HepG2 (cell line): ENCODE data around the gene RARA. TPM values are rescaled to one million over a fixed set of nuclear protein-coding genes. Genes with fewer than 3 reads are reported as not detected.

Experiments
- ADNP ChIP-seq: sonication (generic); formaldehyde crosslinking; IDR thresholded peaks from 2 replicates; pipeline ENCODE4 v1.4.0; 2020; ENCODE audit warnings: missing genetic modification reagents
- BHLHE40 ChIP-seq: IDR thresholded peaks from 2 replicates; pipeline ENCODE4 v1.6.1; 2011; ENCODE audit warnings: low read length, improper control_type of control experiment
- DBP ChIP-seq: sonication (generic); formaldehyde crosslinking; IDR thresholded peaks from 2 replicates; pipeline ENCODE4 v1.4.0; 2020; ENCODE audit warnings: missing genetic modification reagents; ENCODE audit errors: not compliant biosample characterization
- FOXC1 ChIP-seq: sonication (generic); formaldehyde crosslinking; IDR thresholded peaks from 2 replicates; pipeline ENCODE4 v1.8.0; 2022; ENCODE audit warnings: mild to moderate bottlenecking, missing genetic modification reagents, borderline replicate concordance
- JUND ChIP-seq: sonication (generic); formaldehyde crosslinking; IDR thresholded peaks from 2 replicates; pipeline ENCODE4 v1.8.0; 2022; ENCODE audit warnings: mild to moderate bottlenecking, missing genetic modification reagents
- MIER3 ChIP-seq: IDR thresholded peaks from 2 replicates; pipeline ENCODE4 v1.6.1; 2016; ENCODE audit warnings: missing compliant biosample characterization, borderline replicate concordance
- NCOR1 ChIP-seq: fragments of 200-600 bp; sonication (generic); IDR thresholded peaks from 2 replicates; pipeline ENCODE4 v1.7.0; 2017; ENCODE audit warnings: antibody characterized with exemption, low read length, borderline replicate concordance
- POLR2A ChIP-seq, 2 experiments: IDR thresholded peaks; 2 replicates each; pipeline ENCODE4 v1.6.1; 2011; ENCODE audit warnings: low read depth in 2 of 2, low read length in 2 of 2, mild to moderate bottlenecking in 1 of 2, moderate library complexity in 1 of 2; ENCODE audit not compliant: insufficient read depth in 1 of 2
- PRMT3 ChIP-seq: sonication (generic); formaldehyde crosslinking; IDR thresholded peaks from 2 replicates; pipeline ENCODE4 v1.8.1; 2022; ENCODE audit warnings: low read depth, mild to moderate bottlenecking, moderate library complexity, missing genetic modification reagents, borderline replicate concordance
- RFXANK ChIP-seq: IDR thresholded peaks from 2 replicates; pipeline ENCODE4 v1.6.1; 2016
- ZBTB37 ChIP-seq: sonication (generic); formaldehyde crosslinking; IDR thresholded peaks from 2 replicates; pipeline ENCODE4 v1.4.0; 2020; ENCODE audit warnings: mild to moderate bottlenecking, missing genetic modification reagents
- ZBTB4 ChIP-seq: sonication (generic); formaldehyde crosslinking; IDR thresholded peaks from 2 replicates; pipeline ENCODE4 v1.4.0; 2020; ENCODE audit warnings: missing genetic modification reagents, mild to moderate bottlenecking, borderline replicate concordance
- ZKSCAN5 ChIP-seq: sonication (generic); formaldehyde crosslinking; IDR thresholded peaks from 2 replicates; pipeline ENCODE4 v1.5.1; 2020; ENCODE audit warnings: mild to moderate bottlenecking, missing genetic modification reagents
- ZNF235 ChIP-seq: sonication (generic); formaldehyde crosslinking; IDR thresholded peaks from 2 replicates; pipeline ENCODE4 v1.8.1; 2023; ENCODE audit warnings: mild to moderate bottlenecking, missing genetic modification reagents, borderline replicate concordance
- ZNF275 ChIP-seq: sonication (generic); formaldehyde crosslinking; IDR thresholded peaks from 2 replicates; pipeline ENCODE4 v1.8.0; 2022; ENCODE audit warnings: missing genetic modification reagents, mild to moderate bottlenecking, inconsistent platforms, borderline replicate concordance
- ZNF329 ChIP-seq: sonication (generic); formaldehyde crosslinking; IDR thresholded peaks from 2 replicates; pipeline ENCODE4 v1.9.0; 2021; ENCODE audit warnings: low read depth, mild to moderate bottlenecking, missing genetic modification reagents
- ZNF33A ChIP-seq: sonication (generic); formaldehyde crosslinking; IDR thresholded peaks from 2 replicates; pipeline ENCODE4 v1.5.1; 2020; ENCODE audit warnings: missing genetic modification reagents, mild to moderate bottlenecking, moderate library complexity, borderline replicate concordance
- ZNF552 ChIP-seq: sonication (generic); formaldehyde crosslinking; IDR thresholded peaks from 2 replicates; pipeline ENCODE4 v1.9.0; 2022; ENCODE audit warnings: missing genetic modification reagents, mild to moderate bottlenecking, borderline replicate concordance
- ZNF557 ChIP-seq: sonication (generic); formaldehyde crosslinking; IDR thresholded peaks from 2 replicates; pipeline ENCODE4 v1.4.0; 2020; ENCODE audit warnings: missing genetic modification reagents
- ZNF563 ChIP-seq: sonication (generic); formaldehyde crosslinking; IDR thresholded peaks from 2 replicates; pipeline ENCODE4 v1.8.0; 2022; ENCODE audit warnings: mild to moderate bottlenecking, moderate library complexity, missing genetic modification reagents
- ZNF788 ChIP-seq: sonication (generic); formaldehyde crosslinking; IDR thresholded peaks from 2 replicates; pipeline ENCODE4 v1.5.0; 2020; ENCODE audit warnings: mild to moderate bottlenecking, missing genetic modification reagents, borderline replicate concordance
- polyA plus RNA-seq, 8 experiments: library from polyadenylated mRNA; depleted of rRNA in 3 of 8; stranded (reverse) in 7 of 8; unstranded in 1 of 8; fragments of >200 nt; fragmentation: Illumina TruSeq in 4 of 8; extraction: Trizol in 4 of 8; gene quantifications; 2 replicates each; pipeline versions ENCODE4 v1.2.1 to v1.2.3, GENCODE V29; 2011 to 2016; ENCODE audit warnings: low read depth in 4 of 8, missing spikeins in 1 of 8, mixed read lengths in 1 of 8; ENCODE audit not compliant: insufficient read depth in 1 of 8
- total RNA-seq, 5 experiments: library from RNA; depleted of rRNA; stranded (reverse); fragments of >200 nt; fragmentation: Illumina TruSeq; extraction: Trizol; gene quantifications; 2 replicates each; pipeline ENCODE4 v1.2.3, GENCODE V29; 2016; ENCODE audit warnings: low read depth in 1 of 5

RARA gene
- total and polyA plus RNA-seq, 2 of the 13 experiments (the other 11 are each of a cell fraction or from before 2014, with no cell fraction given) = 6.4 to 8.6 TPM

- TF ChIP-seq ZNF235 (CRISPR knock-in tag) (0 out of 2 replicates have a peak, but pooled peaks have one; percentile 46), ZKSCAN5 (peak; percentile 96), ZBTB37 (CRISPR knock-in tag) (0 out of 2 replicates have a peak, but pooled peaks have one; percentile 23), POLR2A (IDR thresholded peaks at IDR 0.05; ENCODE audit: insufficient read depth in 1 of 2, low read depth in 2 of 2, low read length in 2 of 2) (peak in 1 of 2 experiments; percentile 73; a peak in 2 of 4 replicates), ZNF329 (CRISPR knock-in tag) (0 out of 2 replicates have a peak, but pooled peaks have one; percentile 20), JUND (CRISPR knock-in tag) (peak; percentile 7; the same call in 1 of the 2 replicates), FOXC1 (CRISPR knock-in tag) (peak; percentile 56; the same call in 1 of the 2 replicates), ZNF275 (CRISPR knock-in tag) (0 out of 2 replicates have a peak, but pooled peaks have one; percentile 79), BHLHE40 (peak; percentile 85), MIER3 (CRISPR knock-in tag) (peak; percentile 39; the same call in 1 of the 2 replicates), ADNP (CRISPR knock-in tag) (no peak), DBP (CRISPR knock-in tag) (peak; percentile 29), ZNF552 (CRISPR knock-in tag) (no peak), ZNF563 (CRISPR knock-in tag) (peak; percentile 90), ZBTB4 (CRISPR knock-in tag) (peak; percentile 87), ZNF33A (0 out of 2 replicates have a peak, but pooled peaks have one; percentile 10), ZNF557 (no peak), RFXANK (CRISPR knock-in tag) (no peak), ZNF788 (peak; percentile 78; the same call in 1 of the 2 replicates), PRMT3 (CRISPR knock-in tag) (no peak), NCOR1 (peak; percentile 75; the same call in 1 of the 2 replicates)
Observed at GRCh38 chr17:40345161-40345993, 36.4 kb downstream of the RARA start (continued).
